ENCODE results near the gene FLAD1. TPM values are rescaled to one million over a fixed set of nuclear protein-coding genes. Genes with fewer than 3 reads are reported as not detected.

The FLAD1 gene
- total and polyA plus RNA-seq, 2 of the 4 experiments (the other 2 are of a cell fraction): 26.3 to 37.3 TPM

GRCh38 chr1:154968731-154969130 is 14.4 kb upstream of the FLAD1 start:
- Histone ChIP-seq H3K9me1 (ENCODE audit: insufficient read depth, low read length) (peaks cover 7% of the 10 kb centered on the region), H3K36me3 (ENCODE audit: control insufficient read depth, insufficient read depth, low read length) (peaks cover 44% of the 10 kb centered on the region)

More at GRCh38 chr1:154968731-154969130, 14.4 kb upstream of the FLAD1 start:
- TF ChIP-seq FOS (IDR thresholded peaks at IDR 0.05; ENCODE audit: low read depth, low read length): no peak
- no peak for TF ChIP-seq SMC3 (IDR thresholded peaks at IDR 0.05; ENCODE audit: low read depth, low read length)
- no peak for TF ChIP-seq CEBPB (IDR thresholded peaks at IDR 0.05; ENCODE audit: low read depth, low read length)
- no peak for TF ChIP-seq USF2 (IDR thresholded peaks at IDR 0.05; ENCODE audit: low read depth, low read length)
- no peak for TF ChIP-seq ELK1 (IDR thresholded peaks at IDR 0.05; ENCODE audit: borderline replicate concordance, low read depth, low read length)
- no peak for TF ChIP-seq RFX5 (IDR thresholded peaks at IDR 0.05; ENCODE audit: low read depth, low read length)
- no peak for TF ChIP-seq POLR2A (IDR thresholded peaks at IDR 0.05; ENCODE audit: low read depth, low read length)
- TF ChIP-seq MAZ (IDR thresholded peaks at IDR 0.05; ENCODE audit: borderline replicate concordance, low read depth, low read length): no peak
- no peak for TF ChIP-seq CHD1 (IDR thresholded peaks at IDR 0.05; ENCODE audit: low read depth, low read length)
- Histone ChIP-seq H3K27ac (ENCODE audit: insufficient read depth, low read length) (peak overlapping the region; percentile 84), H2BK20ac (ENCODE audit: low read depth, low read length) (no peak overlapping the region), H3K9me3 (ENCODE audit: control insufficient read depth, insufficient read depth, low read length) (no peaks in the 10 kb centered on the region), H2BK15ac (ENCODE audit: low read depth, low read length) (no peak overlapping the region), H3K4me3 (ENCODE audit: insufficient read depth, low read depth, low read length) (peak overlapping the region; percentile 65), H3K23ac (ENCODE audit: low read depth, low read length) (peak overlapping the region; percentile 85; the same call in 1 of the 2 replicates), H3K4me2 (ENCODE audit: low read depth, low read length) (peak overlapping the region; percentile 97), H3K14ac (replicated peaks; ENCODE audit: low read depth, low read length) (peak overlapping the region; percentile 95), H2BK120ac (ENCODE audit: low read depth, low read length) (no peak overlapping the region), H3K79me1 (ENCODE audit: low read depth in 1 of 2, low read length in 2 of 2) (peaks cover 23 to 71% of the 10 kb centered on the region in 2 experiments), H2AFZ (replicated peaks; ENCODE audit: low read length, poor library complexity) (no peak overlapping the region), H2BK5ac (ENCODE audit: low read depth, low read length, poor library complexity, severe bottlenecking) (peak overlapping the region; percentile 87), H3K56ac (ENCODE audit: extremely low read depth, insufficient read depth, low read length) (no peak overlapping the region), H3K27me3 (ENCODE audit: control insufficient read depth, insufficient read depth, low read length) (no peaks in the 10 kb centered on the region), H3K4ac (ENCODE audit: low read depth, low read length) (peak overlapping the region; percentile 92), H3K9ac (ENCODE audit: low read depth, low read length) (peak overlapping the region; percentile 87), H4K91ac (ENCODE audit: insufficient read depth, low read depth, low read length) (no peak overlapping the region), H3K18ac (ENCODE audit: low read depth, low read length) (no peak overlapping the region), H3K4me1 (ENCODE audit: control insufficient read depth, insufficient read depth, low read length) (peaks cover 18% of the 10 kb centered on the region), H2AK5ac (ENCODE audit: low read depth, low read length) (peak overlapping the region; percentile 49; the same call in 1 of the 2 replicates), H2AK9ac (replicated peaks; ENCODE audit: low read depth, low read length, poor library complexity) (peak overlapping the region; percentile 99), H4K5ac (ENCODE audit: low read depth, low read length) (no peak overlapping the region), H4K20me1 (ENCODE audit: insufficient read depth, low read length) (peaks cover 47% of the 10 kb centered on the region), H4K8ac (ENCODE audit: low read depth in 2 of 2, low read length in 2 of 2) (no peak overlapping the region)
- WGBS, 2 experiments (ENCODE audit: extremely low coverage in 2 of 2, insufficient read length in 1 of 2): no CpG with 5 or more reads among the region's 3 CpGs
- in situ Hi-C loops (cut with MboI; ENCODE audit: low sequenced_read_pairs): no loop called here
- dilution Hi-C loops (cut with HindIII; ENCODE audit: low sequenced_read_pairs, unreplicated experiment): no loop called here
- DNase-seq (no peak), ATAC-seq (ENCODE audit: low read depth) (no peak)
- POLR2A ChIA-PET (ENCODE audit: unreplicated experiment): no interaction called here
- intact Hi-C loops (cut with micrococcal nuclease): no loop called here
- CTCF ChIA-PET: interaction anchor here (1.2 kb wide), 1 partner anchor 49 kb away, joined by 3 read pairs; no protein-coding TSS in a partner anchor
- no TSS peak for BruUV-seq (replicated peaks)
